ENCODE data around the gene FES.
A peak's percentile ranks its signal among the peaks of the same experiment; 100 is the strongest.
"Not testable (repeated sequence)": the region's sequence is repeated elsewhere in the genome, so short reads cannot be mapped to it uniquely, and the experiment has no call there.

FES gene
- 1.5 to 2.7 reads per million in 2 donors for total RNA-seq

- DNase-seq = no peak
These were observed at the start of gene FES for GRCh38 chr15:90883976-90884718. Gene FES (plus strand): TSS chr15:90884504. CDS start chr15:90885046, 542 bp downstream.

GRCh38 chr15:90834626-90835025 is 49.7 kb upstream of the FES start:
- DNase-seq = no peak

- DNase-seq = no peak
These were observed 47.9 kb upstream of the FES start for GRCh38 chr15:90836296-90836871.

- no peak for DNase-seq
These were observed 47.2 kb upstream of the FES start for GRCh38 chr15:90837094-90837493.

GRCh38 chr15:90838139-90838538 is 46.2 kb upstream of the FES start:
- peak; percentile 76 for DNase-seq

GRCh38 chr15:90838544-90838943 is 45.8 kb upstream of the FES start:
- no peak for DNase-seq

- DNase-seq = no peak
These were observed 44.9 kb upstream of the FES start for GRCh38 chr15:90839187-90840071.

- no peak for DNase-seq
These were observed 44.0 kb upstream of the FES start for GRCh38 chr15:90840157-90840855.

- no peak for DNase-seq
These were observed 43.4 kb upstream of the FES start for GRCh38 chr15:90840954-90841353.

GRCh38 chr15:90844696-90845095 is 39.6 kb upstream of the FES start:
- DNase-seq = no peak

- no peak for DNase-seq
These were observed 38.9 kb upstream of the FES start for GRCh38 chr15:90845201-90845949.

GRCh38 chr15:90849424-90849823 is 34.9 kb upstream of the FES start:
- DNase-seq = not testable (repeated sequence)

- DNase-seq = peak; percentile 37
These were observed 33.2 kb upstream of the FES start for GRCh38 chr15:90851114-90851513.

GRCh38 chr15:90851940-90852339 is 32.4 kb upstream of the FES start:
- DNase-seq = no peak

GRCh38 chr15:90855139-90855538 is 29.2 kb upstream of the FES start:
- no peak for DNase-seq

- DNase-seq = no peak
These were observed 27.0 kb upstream of the FES start for GRCh38 chr15:90857337-90857736.

GRCh38 chr15:90857883-90858443 is 26.3 kb upstream of the FES start:
- no peak for DNase-seq

- DNase-seq = no peak
These were observed 24.8 kb upstream of the FES start for GRCh38 chr15:90859234-90860131.

- DNase-seq = no peak
These were observed 23.9 kb upstream of the FES start for GRCh38 chr15:90860450-90860849.

- DNase-seq = no peak
These were observed 23.2 kb upstream of the FES start for GRCh38 chr15:90860942-90861675.
